C1 segment of cervical spinal cord (tissue), 14 donors: ENCODE results near the gene LRP1B.
A peak's percentile ranks its signal among the peaks of the same experiment; 100 is the strongest.

ENCODE experiments used
- DNase-seq, 14 donors: peaks; one replicate each; lab custom pipeline; 2025; lab: John Stamatoyannopoulos, UW

The LRP1B gene

GRCh38 chr2:140183056-140183765 is 1947.6 kb downstream of the LRP1B start:
- DNase-seq: peak in 1 of 14 donors; percentile 76
